Spleen (tissue), 11 donors: ENCODE results near the gene KCNK5. TPM values are rescaled to one million over a fixed set of nuclear protein-coding genes. Genes with fewer than 3 reads are reported as not detected.
A peak's percentile ranks its signal among the peaks of the same experiment; 100 is the strongest.

Experiments used
- DNase-seq: peaks from one replicate; pipeline ENCODE4 v3.0.0-alpha.2; 2020
- H3K27ac ChIP-seq, 8 donors: fragments of 200-600 bp; sonication (generic) in 7 of 8; 1 replicate in 4 of 8; 2 replicates in 4 of 8; pipeline versions ENCODE4 v1.5.0 to v1.8.0; 2016 to 2021; ENCODE audit warnings: inconsistent platforms in 4 of 8, mild to moderate bottlenecking in 4 of 8, moderate library complexity in 1 of 8
- H3K27me3 ChIP-seq, 7 donors: fragments of 200-600 bp; sonication (generic) in 6 of 7; replicated peaks in 1 of 7; 1 replicate in 4 of 7; 2 replicates in 3 of 7; pipeline versions ENCODE4 v1.5.0 to v1.8.0; 2016 to 2021; ENCODE audit warnings: inconsistent platforms in 3 of 7, mild to moderate bottlenecking in 1 of 7
- H3K36me3 ChIP-seq, 6 donors: fragments of 200-600 bp; sonication (generic) in 5 of 6; 1 replicate in 4 of 6; 2 replicates in 2 of 6; pipeline versions ENCODE4 v1.5.0 to v1.8.0; 2016 to 2021; ENCODE audit warnings: inconsistent platforms in 2 of 6
- H3K4me1 ChIP-seq, 6 donors: fragments of 200-600 bp; sonication (generic) in 5 of 6; 1 replicate in 3 of 6; 2 replicates in 3 of 6; pipeline versions ENCODE4 v1.5.0 to v1.8.0; 2016 to 2021; ENCODE audit warnings: inconsistent platforms in 3 of 6
- H3K4me3 ChIP-seq, 8 donors: fragments of 200-600 bp; sonication (generic) in 7 of 8; 1 replicate in 4 of 8; 2 replicates in 4 of 8; pipeline versions ENCODE4 v1.5.0 to v1.8.0; 2016 to 2021; ENCODE audit warnings: inconsistent platforms in 4 of 8, mild to moderate bottlenecking in 4 of 8, moderate library complexity in 2 of 8
- H3K9me3 ChIP-seq, 8 donors: fragments of 200-600 bp; sonication (generic) in 7 of 8; 1 replicate in 4 of 8; 2 replicates in 4 of 8; pipeline versions ENCODE4 v1.5.0 to v1.8.0; 2016 to 2021; ENCODE audit warnings: inconsistent platforms in 4 of 8
- CTCF ChIP-seq, 11 experiments: fragments of 200-600 bp in 7 of 11; fragments of 450-650 bp in 4 of 11; sonication (generic) in 4 of 11; IDR thresholded peaks in 8 of 11; conservative IDR thresholded peaks in 3 of 11; 1 replicate in 7 of 11; 2 replicates in 4 of 11; pipeline versions ENCODE4 v1.4.0 to v1.8.0; 2016 to 2021; ENCODE audit warnings: antibody characterized with exemption in 11 of 11, inconsistent platforms in 4 of 11, mild to moderate bottlenecking in 1 of 11
- POLR2A ChIP-seq, 3 donors: fragments of 450-650 bp; IDR thresholded peaks; one replicate each; pipeline ENCODE4 v1.5.1; 2017; ENCODE audit warnings: antibody characterized with exemption in 3 of 3, mild to moderate bottlenecking in 1 of 3
- POLR2AphosphoS5 ChIP-seq, 3 donors: sonication (generic); formaldehyde crosslinking; IDR thresholded peaks; one replicate each; pipeline ENCODE4 v1.5.1; 2017; ENCODE audit warnings: antibody characterized with exemption in 3 of 3
- WGBS, 5 donors: extraction: QIAGEN DNeasy Blood & Tissue Kit in 3 of 5; methylation state at CpG; one replicate each; pipeline versions ENCODE4 v1.1.5 to v1.1.7; 2013 to 2018; 5-methylcytosine and 5-hydroxymethylcytosine counted together
- intact Hi-C: fragments of 100-400 bp; cut with DNase I; formaldehyde crosslinking; loops from one replicate; pipeline ENCODE4 v1.15.0; 2023; ENCODE audit warnings: low total_unique reads
- polyA plus RNA-seq, 3 donors: library from polyadenylated mRNA; stranded (reverse); fragments of 200-250 nt; gene quantifications; one replicate each; pipeline ENCODE4 v1.2.1, GENCODE V29; 2013
- total RNA-seq, 7 donors: library from RNA; depleted of rRNA in 3 of 7; stranded (reverse); fragments of >200 nt in 3 of 7; fragmentation: NEBNext Ultra II Directional in 4 of 7; extraction: Animal tissue kit (Norgen Biotek cat#: 25700) in 4 of 7; gene quantifications; one replicate each; pipeline versions ENCODE4 v1.1.0 to v1.2.1, GENCODE V29; 2016 to 2021
- donor health status: healthy with polysubstance abuse.
- donor health status: DM: no; HTN: no; CAD: no; lungs with moderate emphysema.
- donor health status: DM: no; HTN: no; CAD: no.
- donor health status: Bipolar disorder and iron deficiency.
- donor health status: healthy.
- donor health status: DM: no; HTN: no; CAD: no.
- donor health status: DM: yes; HTN: yes; CAD: no.

Gene KCNK5
- total and polyA plus RNA-seq, 10 donors, result 0.52 to 5.9 (median 3.2) TPM

GRCh38 chr6:39166912-39167290, 62.4 kb downstream of the KCNK5 start:
- Histone ChIP-seq H3K4me3 (no peak overlapping the region), H3K36me3 (no peaks in the 10 kb centered on the region), H3K27me3 (peaks cover 0 to 21% (median 0%) of the 10 kb centered on the region in 7 donors), H3K9me3 (peaks cover 0 to 10% (median 7%) of the 10 kb centered on the region in 8 donors), H3K27ac (no peak overlapping the region), H3K4me1 (peaks cover 0 to 13% (median 5%) of the 10 kb centered on the region in 6 donors)
- no peak for TF ChIP-seq POLR2AphosphoS5 (IDR thresholded peaks at IDR 0.05)
- TF ChIP-seq CTCF (IDR thresholded peaks at IDR 0.05 in 8 of 11, conservative IDR thresholded peaks at IDR 0.05 in 3 of 11), result no peak
- TF ChIP-seq POLR2A (IDR thresholded peaks at IDR 0.05), result no peak
- DNase-seq, result no peak
- WGBS, 5 donors, result 75 to 85% (median 77%) methylated on average over 5 of the region's 5 CpGs
- intact Hi-C loops, result loop anchor here (2.0 to 10.0 kb wide), 3 partner anchors 136 to 292 kb away; no protein-coding TSS in a partner anchor

DNA sequence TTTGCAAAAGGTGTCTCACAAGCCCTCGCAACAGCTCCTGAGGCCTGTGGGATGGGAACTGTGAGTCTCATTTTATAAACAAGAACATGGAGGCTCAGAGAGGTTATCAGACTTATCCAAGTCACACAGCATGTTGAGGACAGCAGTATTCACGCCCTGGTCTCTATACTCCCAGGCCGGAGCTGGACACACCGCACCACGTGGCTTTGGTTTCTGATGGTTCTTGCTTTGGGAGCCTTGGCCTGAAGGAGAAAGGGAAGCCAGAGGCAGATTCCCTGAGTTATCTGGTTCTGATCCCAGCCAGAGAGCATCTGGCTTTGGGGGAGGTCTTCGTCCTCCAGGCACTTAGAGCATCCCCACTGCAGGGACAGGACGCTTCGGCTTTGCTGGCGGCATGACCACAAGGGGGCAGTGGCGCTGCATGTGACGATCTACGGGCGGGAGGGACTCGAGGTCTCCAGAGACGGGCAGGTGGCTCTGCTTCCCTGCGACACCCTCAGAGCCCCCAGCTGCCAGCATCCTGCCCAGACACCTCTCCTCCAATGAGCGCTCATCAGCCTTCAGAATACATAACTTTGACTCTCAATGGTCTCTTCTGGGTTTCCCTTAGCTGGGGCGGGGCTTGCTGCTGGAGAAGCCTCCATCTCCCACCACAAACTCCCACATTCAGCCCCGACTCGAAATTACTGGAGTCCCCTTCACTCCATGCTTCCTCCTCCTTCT, 62.9 kb downstream of the KCNK5 start:
- intact Hi-C loops, result loop anchor here (2.0 to 10.0 kb wide), 3 partner anchors 136 to 292 kb away; no protein-coding TSS in a partner anchor
- DNase-seq, result peak; percentile 96
- H3K36me3 ChIP-seq, result no peaks in the 10 kb centered on the region
- H3K27me3 ChIP-seq, result peaks cover 0 to 19% (median 0%) of the 10 kb centered on the region in 7 donors
- H3K4me1 ChIP-seq, result peaks cover 0 to 13% (median 5%) of the 10 kb centered on the region in 6 donors
- TF ChIP-seq POLR2A (IDR thresholded peaks at IDR 0.05) (no peak), CTCF (IDR thresholded peaks at IDR 0.05 in 8 of 11, conservative IDR thresholded peaks at IDR 0.05 in 3 of 11) (peak; percentile 74 to 96 (median 89)), POLR2AphosphoS5 (IDR thresholded peaks at IDR 0.05) (peak in 2 of 3 donors; percentile 35 to 47)
- H3K27ac ChIP-seq, result no peak overlapping the region
- 29 to 50% (median 32%) methylated on average over 10 to 20 of the region's 20 CpGs for WGBS, 5 donors
- no peak overlapping the region for H3K4me3 ChIP-seq
- peaks cover 0 to 5% (median 2%) of the 10 kb centered on the region in 8 donors for H3K9me3 ChIP-seq

GRCh38 chr6:39157511-39157910, 71.8 kb downstream of the KCNK5 start:
- Histone ChIP-seq H3K27me3 (peaks cover 0 to 17% (median 0%) of the 10 kb centered on the region in 7 donors), H3K27ac (no peak overlapping the region), H3K4me1 (no peaks in the 10 kb centered on the region), H3K4me3 (no peak overlapping the region), H3K36me3 (no peaks in the 10 kb centered on the region), H3K9me3 (peaks cover 0 to 10% (median 7%) of the 10 kb centered on the region in 8 donors)
- no peak for DNase-seq
- WGBS, 5 donors, result 37 to 50% (median 43%) methylated on average over 3 of the region's 3 CpGs
- TF ChIP-seq POLR2AphosphoS5 (IDR thresholded peaks at IDR 0.05) (no peak), POLR2A (IDR thresholded peaks at IDR 0.05) (no peak), CTCF (IDR thresholded peaks at IDR 0.05 in 8 of 11, conservative IDR thresholded peaks at IDR 0.05 in 3 of 11) (no peak)
- intact Hi-C loops, result no loop called here

DNA sequence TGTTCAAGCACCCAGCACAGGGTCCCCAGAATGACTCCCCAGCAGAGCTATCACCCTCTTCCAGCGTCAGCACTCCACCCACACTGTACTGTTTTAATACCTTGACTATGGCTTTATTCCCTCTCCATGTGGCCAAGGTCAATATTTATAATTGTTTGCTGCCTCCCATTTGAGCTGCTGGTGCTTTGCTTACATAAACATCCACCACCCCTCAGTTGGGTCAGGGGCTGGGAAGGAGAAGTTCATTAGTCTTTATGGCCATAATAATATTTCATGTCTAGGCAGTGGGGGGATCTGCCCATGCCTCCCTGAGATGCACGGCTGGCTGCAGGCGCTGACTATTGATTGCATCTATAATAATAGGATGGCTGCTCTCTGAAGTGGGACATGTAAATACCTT, 72.5 kb downstream of the KCNK5 start:
- TF ChIP-seq CTCF (IDR thresholded peaks at IDR 0.05 in 8 of 11, conservative IDR thresholded peaks at IDR 0.05 in 3 of 11) (no peak), POLR2A (IDR thresholded peaks at IDR 0.05) (no peak), POLR2AphosphoS5 (IDR thresholded peaks at IDR 0.05) (no peak)
- peaks cover 0 to 24% (median 0%) of the 10 kb centered on the region in 7 donors for H3K27me3 ChIP-seq
- H3K27ac ChIP-seq, result no peak overlapping the region
- peaks cover 0 to 10% (median 7%) of the 10 kb centered on the region in 8 donors for H3K9me3 ChIP-seq
- H3K4me1 ChIP-seq, result no peaks in the 10 kb centered on the region
- no peaks in the 10 kb centered on the region for H3K36me3 ChIP-seq
- WGBS, 5 donors, result 80 to 91% (median 90%) methylated on average over 3 of the region's 3 CpGs
- intact Hi-C loops, result no loop called here
- no peak overlapping the region for H3K4me3 ChIP-seq
- DNase-seq, result no peak
